ENCODE measurements around the gene RPP38. TPM values are rescaled to one million over a fixed set of nuclear protein-coding genes. Genes with fewer than 3 reads are reported as not detected.

Gene RPP38
- total RNA-seq, 2 experiments from 2014 or later = 12.9 to 14.9 TPM

DNA sequence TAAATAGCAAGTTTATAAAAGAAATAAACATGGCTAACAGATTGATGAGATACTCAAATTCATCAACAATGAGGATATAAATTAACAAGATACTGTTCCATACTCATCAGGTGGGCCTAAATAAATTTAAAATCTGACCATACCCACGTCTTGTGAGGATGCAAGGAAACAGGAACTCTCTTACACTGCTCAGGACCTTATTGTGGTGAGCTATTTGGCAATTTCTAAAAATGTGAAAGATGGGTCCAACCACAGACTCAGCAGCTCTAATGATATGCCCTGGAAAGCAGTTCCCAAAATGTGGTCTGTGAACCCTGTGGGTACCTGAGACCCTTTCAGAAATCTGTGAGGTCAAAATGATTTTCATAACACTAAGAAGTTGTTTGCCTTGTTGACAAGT, 21.5 kb downstream of the RPP38 start:
- H3K27me3 Mint-ChIP-seq = no peaks in the 10 kb centered on the region
- H3K4me3 Mint-ChIP-seq = no peak overlapping the region
- intact Hi-C loops (cut with DNase I, micrococcal nuclease) = no loop called here
- CTCF ChIA-PET = no interaction called here
- POLR2A ChIA-PET = no interaction called here
- TF ChIP-seq CTCF (IDR thresholded peaks at IDR 0.05) = no peak
- peaks cover 30% of the 10 kb centered on the region for H3K36me3 Mint-ChIP-seq (ENCODE audit: low read depth)
- H3K27me3 ChIP-seq (ENCODE audit: control insufficient read depth in 1 of 2, insufficient read depth in 2 of 2, low read length in 2 of 2) = no peaks in the 10 kb centered on the region
- ATAC-seq (ENCODE audit: poor library complexity) = no peak
- H3K9me3 ChIP-seq (ENCODE audit: control insufficient read depth in 1 of 2, insufficient read depth in 1 of 2, low read length in 2 of 2) = no peaks in the 10 kb centered on the region
- peaks cover 9% of the 10 kb centered on the region for H3K4me1 Mint-ChIP-seq (ENCODE audit: low read depth)
- no peak for DNase-seq
- H3K4me3 ChIP-seq (ENCODE audit: low read length) = no peak overlapping the region
- peaks cover 4% of the 10 kb centered on the region for H3K4me1 ChIP-seq (ENCODE audit: insufficient read depth, low read length)
- no peak overlapping the region for H3K27ac ChIP-seq (ENCODE audit: low read depth in 1 of 2, low read length in 2 of 2)
- peaks cover 58% of the 10 kb centered on the region for H3K36me3 ChIP-seq (ENCODE audit: insufficient read depth, low read length)
- H3K9me3 Mint-ChIP-seq = no peaks in the 10 kb centered on the region
- no peak overlapping the region for H3K27ac Mint-ChIP-seq

DNA sequence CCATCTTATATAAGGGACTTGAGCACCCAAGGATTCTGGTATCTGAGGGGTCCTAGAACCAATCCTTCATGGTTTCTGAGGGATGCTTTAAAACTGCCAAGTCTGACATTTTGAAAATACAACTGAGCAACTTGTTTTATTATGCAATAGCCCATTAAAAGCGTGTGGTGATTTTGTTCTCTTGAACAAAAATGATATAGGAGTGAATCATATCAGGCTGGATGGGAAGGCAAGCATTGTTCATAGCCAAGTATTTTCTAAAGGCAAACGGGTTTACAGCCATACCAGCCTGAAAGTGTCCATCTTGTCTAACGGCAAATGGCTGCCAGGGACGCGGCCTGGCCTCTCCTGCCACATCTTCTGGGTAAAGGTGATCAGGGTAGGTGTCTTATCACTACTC, 23.4 kb downstream of the RPP38 start:
- no peak for DNase-seq
- CTCF ChIA-PET = no interaction called here
- Mint-ChIP-seq H3K4me3 (no peak overlapping the region), H3K36me3 (ENCODE audit: low read depth) (peaks cover 38% of the 10 kb centered on the region), H3K9me3 (no peaks in the 10 kb centered on the region), H3K27ac (no peak overlapping the region), H3K27me3 (no peaks in the 10 kb centered on the region), H3K4me1 (ENCODE audit: low read depth) (peaks cover 22% of the 10 kb centered on the region)
- no peak overlapping the region for H3K4me3 ChIP-seq (ENCODE audit: low read length)
- peaks cover 62% of the 10 kb centered on the region for H3K36me3 ChIP-seq (ENCODE audit: insufficient read depth, low read length)
- intact Hi-C loops (cut with DNase I, micrococcal nuclease) = no loop called here
- TF ChIP-seq CTCF (IDR thresholded peaks at IDR 0.05) = no peak
- peaks cover 4% of the 10 kb centered on the region for H3K4me1 ChIP-seq (ENCODE audit: insufficient read depth, low read length)
- no peak overlapping the region for H3K27ac ChIP-seq (ENCODE audit: low read depth in 1 of 2, low read length in 2 of 2)
- no peak for ATAC-seq (ENCODE audit: poor library complexity)
- no peaks in the 10 kb centered on the region for H3K27me3 ChIP-seq (ENCODE audit: control insufficient read depth in 1 of 2, insufficient read depth in 2 of 2, low read length in 2 of 2)
- no peaks in the 10 kb centered on the region for H3K9me3 ChIP-seq (ENCODE audit: control insufficient read depth in 1 of 2, insufficient read depth in 1 of 2, low read length in 2 of 2)
- POLR2A ChIA-PET = no interaction called here

GRCh38 chr10:15121707-15122106, 24.6 kb downstream of the RPP38 start:
- Histone ChIP-seq H3K27ac (ENCODE audit: low read depth in 1 of 2, low read length in 2 of 2) (no peak overlapping the region), H3K36me3 (ENCODE audit: insufficient read depth, low read length) (peaks cover 62% of the 10 kb centered on the region), H3K9me3 (ENCODE audit: control insufficient read depth in 1 of 2, insufficient read depth in 1 of 2, low read length in 2 of 2) (no peaks in the 10 kb centered on the region), H3K4me3 (ENCODE audit: low read length) (no peak overlapping the region), H3K4me1 (ENCODE audit: insufficient read depth, low read length) (peaks cover 4% of the 10 kb centered on the region), H3K27me3 (ENCODE audit: control insufficient read depth in 1 of 2, insufficient read depth in 2 of 2, low read length in 2 of 2) (no peaks in the 10 kb centered on the region)
- POLR2A ChIA-PET = interaction anchor here (0.5 kb wide), 1 partner anchor 43 kb away, joined by 3 read pairs; no protein-coding TSS in a partner anchor
- intact Hi-C loops (cut with DNase I, micrococcal nuclease) = no loop called here
- Mint-ChIP-seq H3K4me1 (ENCODE audit: low read depth) (peaks cover 22% of the 10 kb centered on the region), H3K36me3 (ENCODE audit: low read depth) (peaks cover 48% of the 10 kb centered on the region), H3K9me3 (no peaks in the 10 kb centered on the region), H3K4me3 (no peak overlapping the region), H3K27ac (no peak overlapping the region), H3K27me3 (no peaks in the 10 kb centered on the region)
- no peak for ATAC-seq (ENCODE audit: poor library complexity)
- CTCF ChIA-PET = no interaction called here
- TF ChIP-seq CTCF (IDR thresholded peaks at IDR 0.05) = no peak
- no peak for DNase-seq
